HG02759 (cell line): ENCODE results near the gene ZNF274.
"Not testable (repeated sequence)": the region's sequence is repeated elsewhere in the genome, so short reads cannot be mapped to it uniquely, and the experiment has no call there.

Experiments
- ATAC-seq: cut with Tn5 transposase; IDR thresholded peaks from one replicate; pipeline ENCODE4 v1.9.1; 2021; ENCODE audit warnings: mild to moderate bottlenecking, moderate library complexity; ENCODE audit not compliant: unreplicated experiment

ZNF274 gene

DNA sequence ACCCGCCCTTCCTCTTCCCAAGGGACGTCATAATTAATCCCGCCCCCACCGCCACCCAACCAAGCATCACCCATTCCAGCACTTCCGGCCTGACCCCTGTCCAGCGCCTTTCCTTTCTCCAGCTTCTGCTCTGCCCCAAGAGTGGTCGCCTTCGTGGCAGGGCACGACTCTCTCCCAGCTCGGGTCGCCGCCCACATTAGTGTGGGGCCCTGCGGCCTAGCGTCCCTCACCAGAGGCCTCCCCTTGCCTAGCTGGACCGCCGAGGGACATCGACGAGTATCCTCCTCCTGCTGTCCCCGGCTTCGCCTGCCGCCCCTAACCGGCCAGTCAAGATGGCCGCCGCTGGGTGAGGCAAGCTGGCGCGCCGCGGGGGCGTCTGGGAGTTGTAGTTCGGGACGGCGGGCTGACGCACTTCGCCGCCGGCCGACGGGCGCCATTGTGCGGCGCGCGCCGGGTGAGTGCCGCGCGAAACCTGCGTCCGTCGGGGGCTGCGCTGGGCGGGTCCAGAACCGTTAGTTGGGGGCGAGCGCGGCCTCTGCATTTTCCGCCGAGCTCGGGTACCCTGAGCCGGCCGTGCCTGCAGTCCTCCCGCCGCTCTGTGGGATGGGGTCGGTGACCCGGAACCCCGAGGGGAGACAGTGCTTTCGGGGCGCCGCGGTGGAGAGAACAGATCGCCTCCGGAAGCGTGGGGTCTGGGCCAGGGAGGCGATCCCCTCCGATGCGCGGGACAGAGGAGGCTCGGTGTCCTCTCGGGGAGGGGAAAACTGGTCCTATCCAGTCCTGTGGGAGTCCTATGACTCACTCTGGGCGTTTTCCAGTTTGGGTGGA is at the start of gene ZNF274:
Gene ZNF274, plus strand, starts transcription at position 73 of the 828 bp plus-strand sequence. CDS start 905 bp downstream, outside the sequence.
- ATAC-seq: peak; percentile 94

DNA sequence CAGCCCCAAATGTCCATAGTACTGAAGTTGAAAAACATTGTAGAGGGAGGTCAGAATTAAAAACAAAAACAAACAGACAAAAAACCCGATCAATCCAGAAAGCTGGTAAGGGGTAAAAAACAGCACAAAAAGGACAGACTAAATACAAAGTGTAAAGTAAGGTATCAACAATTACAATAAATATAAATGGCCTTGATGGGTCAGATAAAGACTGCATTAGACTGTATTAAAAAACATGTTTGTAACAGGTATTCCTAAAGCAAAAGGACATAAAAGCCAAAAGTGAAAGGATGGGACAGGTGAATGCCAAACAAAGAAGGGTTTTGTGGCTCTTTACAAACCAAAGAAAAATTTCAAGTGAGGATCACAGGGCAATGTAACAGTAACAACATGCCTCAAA is 48.6 kb upstream of the ZNF274 start:
- ATAC-seq: no peak

DNA sequence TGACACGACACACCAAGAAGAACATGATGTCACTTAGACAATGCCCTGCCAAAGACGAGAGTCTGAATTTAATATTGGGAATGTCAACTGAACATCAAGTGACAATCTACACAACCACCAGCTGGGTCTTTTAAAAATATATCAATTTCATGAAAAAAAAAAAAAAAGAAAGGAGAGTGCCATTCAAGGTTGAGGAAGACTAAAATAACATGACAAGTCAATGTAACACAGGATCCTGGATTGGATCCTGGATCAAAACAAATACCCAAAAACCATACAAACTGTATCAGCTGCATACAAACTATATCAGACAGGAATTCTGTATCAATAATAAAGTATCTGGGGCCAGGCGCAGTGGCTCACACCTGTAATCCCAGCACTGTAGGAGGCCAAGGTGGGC is 37.0 kb upstream of the ZNF274 start:
- no peak for ATAC-seq

DNA sequence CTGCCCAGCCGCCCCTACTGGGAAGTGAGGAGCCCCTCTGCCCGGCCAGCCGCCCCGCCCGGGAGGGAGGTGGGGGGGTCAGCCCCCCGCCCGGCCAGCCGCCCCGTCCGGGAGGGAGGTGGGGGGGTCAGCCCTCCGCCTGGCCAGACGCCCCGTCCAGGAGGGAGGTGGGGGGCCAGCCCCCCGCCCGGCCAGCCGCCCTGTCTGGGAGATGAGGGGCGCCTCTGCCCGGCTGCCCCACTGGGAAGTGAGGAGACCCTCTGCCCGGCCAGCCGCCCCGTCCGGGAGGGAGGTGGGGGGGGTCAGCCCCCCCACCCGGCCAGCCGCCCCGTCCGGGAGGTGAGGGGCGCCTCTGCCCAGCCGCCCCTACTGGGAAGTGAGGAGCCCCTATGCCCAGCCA is 35.4 kb upstream of the ZNF274 start:
- not testable (repeated sequence) for ATAC-seq

DNA sequence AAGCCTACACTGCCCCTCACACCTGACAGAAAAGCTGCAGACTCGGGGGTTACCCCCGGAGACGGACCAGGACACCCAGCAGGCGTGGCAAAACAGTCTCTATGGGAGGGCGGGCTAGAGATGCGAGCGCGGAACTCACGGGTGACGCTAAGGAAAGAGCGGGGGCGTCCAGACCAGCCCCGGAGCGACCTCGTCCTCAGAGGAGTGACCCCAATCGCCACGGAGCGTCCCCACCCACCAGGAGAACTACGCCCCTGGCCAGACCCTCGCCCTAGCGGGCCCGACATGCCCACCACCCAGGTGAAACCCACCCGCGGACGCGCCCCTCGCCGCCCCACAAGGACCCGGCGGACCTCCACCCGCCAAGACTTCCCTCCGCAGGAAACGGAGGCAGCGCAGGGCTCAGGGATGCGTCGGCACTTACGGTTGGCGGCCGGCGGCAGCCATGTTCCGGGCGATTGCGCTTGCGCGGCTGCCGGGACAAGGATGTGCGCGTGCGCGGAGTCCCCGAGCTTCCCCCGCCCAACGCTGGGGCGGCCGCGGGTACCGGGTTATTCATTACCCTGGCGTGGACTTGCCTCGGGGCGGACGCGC is 32.4 kb upstream of the ZNF274 start, which contains the start of gene ZNF329:
Gene ZNF329, minus strand, starts transcription at position 462 of the 594 bp plus-strand sequence. CDS start 21,286 bp downstream, outside the sequence.
- ATAC-seq: peak; percentile 74

DNA sequence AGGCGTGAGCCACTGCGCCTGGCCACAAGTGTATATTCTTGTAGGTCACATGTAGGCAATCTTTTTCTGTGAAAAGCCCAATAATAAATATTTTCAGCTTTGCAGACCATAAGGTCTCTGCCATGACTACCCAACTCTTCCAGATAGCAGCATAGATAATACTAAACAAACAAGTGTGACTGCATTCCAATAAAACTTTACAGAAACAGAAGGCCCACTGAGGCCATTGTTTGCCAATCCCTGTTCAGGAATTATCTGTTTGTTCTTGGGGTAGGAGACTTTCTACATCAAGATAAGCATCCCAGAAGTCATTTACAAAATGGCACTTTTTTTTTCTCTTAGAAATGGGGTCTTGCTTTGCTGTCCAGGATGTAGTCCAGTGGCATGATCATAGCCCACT is 29.5 kb upstream of the ZNF274 start:
- ATAC-seq: no peak

DNA sequence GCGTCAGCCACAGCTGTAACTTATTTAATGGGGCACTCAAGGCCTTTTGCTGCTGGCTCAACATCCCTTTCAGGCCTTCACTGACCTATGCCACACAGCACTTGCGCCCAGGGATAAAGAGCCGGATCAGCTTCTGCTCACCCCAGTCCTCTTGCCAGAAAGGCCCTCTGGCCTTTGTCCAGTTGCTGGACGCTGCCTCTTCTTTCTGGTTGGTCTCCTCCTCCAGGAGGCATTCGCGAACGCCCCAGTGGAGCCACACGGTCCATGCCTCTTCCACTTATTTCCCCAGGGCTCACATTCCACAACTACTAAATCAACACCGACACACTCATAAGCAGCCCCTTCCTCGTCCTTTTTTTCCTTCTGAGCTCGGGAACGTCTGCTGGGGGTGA is 28.6 kb upstream of the ZNF274 start:
- no peak for ATAC-seq

DNA sequence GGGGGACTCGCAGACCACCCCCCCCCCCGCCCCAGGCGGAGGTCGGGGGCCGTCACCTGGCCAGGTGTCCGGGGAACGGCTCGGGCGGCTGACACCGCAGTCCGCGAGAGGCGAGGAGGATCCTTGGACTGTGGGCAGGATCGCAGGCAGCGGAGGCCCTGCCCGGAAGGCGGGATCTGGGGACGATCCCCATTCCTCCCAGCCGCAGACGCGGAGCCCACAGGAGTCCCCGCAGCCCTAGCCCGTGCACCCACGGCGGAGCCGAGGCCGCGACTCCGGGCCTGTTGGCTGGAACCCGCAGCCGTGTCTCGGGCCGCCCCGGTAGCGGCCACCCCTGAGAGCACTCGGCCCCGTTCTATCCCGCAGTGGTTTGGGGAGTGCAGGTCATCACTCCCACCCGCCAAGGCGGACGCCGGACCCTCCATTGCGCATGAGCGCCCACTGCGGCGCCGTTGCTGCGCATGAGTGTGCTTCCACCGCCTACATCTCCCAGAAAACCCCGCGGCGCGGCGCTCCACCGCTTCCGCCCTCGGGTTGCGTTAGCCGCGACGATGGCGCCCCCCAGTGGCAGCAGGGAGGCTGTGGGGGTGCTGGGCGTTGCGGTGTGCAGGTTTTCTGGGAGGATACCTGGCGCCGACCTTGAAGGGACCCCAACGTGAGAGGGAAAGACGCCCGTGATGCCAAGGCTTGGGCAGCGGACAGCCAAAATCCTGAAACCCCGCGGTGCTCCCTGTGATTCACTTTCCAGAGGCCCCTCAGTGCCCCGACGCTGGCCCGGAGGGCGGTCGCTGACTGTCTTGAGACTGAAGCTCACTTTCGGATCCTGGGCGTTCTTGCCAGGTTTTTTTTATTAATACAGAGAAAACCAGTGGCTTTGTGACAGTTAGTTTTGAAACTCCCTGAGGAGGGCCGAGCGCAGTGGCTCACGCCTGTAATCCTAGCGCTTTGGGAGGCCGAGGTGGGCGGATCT is 27.9 kb upstream of the ZNF274 start:
- ATAC-seq: peak; percentile 73

DNA sequence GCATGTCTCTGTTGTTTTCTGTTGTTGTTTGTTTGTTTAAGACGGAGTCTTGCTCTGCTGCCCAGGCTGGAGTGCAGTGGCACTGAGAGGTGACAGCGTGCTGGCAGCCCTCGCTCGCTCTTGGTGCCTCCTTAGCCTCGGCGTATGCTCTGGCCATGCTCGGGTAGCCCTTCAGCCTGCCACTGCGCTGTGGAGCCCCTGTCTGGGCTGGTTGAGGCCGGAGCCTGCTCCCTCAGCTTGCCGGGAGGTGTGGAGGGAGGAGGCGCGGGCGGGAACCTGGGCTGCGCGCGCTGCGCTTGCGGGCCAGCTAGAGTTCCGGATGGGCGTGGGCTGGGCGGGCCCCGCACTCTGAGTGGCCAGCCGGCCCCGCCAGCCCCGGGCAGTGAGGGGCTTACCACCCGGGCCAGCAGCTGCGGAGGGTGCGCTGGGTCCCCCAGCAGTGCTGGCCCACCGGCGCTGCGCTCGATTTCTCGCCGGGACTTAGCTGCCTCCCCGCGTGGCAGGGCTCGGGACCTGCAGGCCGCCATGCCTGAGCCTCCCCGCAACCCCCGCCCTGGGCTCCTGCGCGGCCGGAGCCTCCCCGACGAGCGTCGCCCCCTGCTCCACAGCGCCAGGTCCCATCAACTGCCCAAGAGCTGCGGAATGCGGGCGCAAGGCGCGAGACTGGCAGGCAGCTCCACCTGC is 25.7 kb upstream of the ZNF274 start:
- no peak for ATAC-seq

DNA sequence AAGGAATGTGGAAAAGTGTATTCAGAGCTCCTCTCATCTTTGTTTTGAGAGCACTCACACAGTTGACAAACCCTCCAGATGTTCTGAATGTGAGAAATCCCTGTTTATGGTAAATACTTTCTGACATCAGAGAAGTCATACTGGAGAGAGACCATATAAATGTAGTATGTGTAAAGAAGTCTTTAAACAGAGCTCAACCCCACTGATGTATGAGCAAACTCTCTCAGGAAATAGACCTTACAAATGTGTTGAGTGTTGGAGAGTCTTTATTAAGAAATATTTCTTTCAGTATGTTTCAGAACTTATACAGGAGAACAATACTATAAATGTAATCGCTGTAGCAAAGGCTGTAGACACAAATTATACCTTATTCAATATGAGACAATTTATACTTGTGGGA is 16.6 kb upstream of the ZNF274 start:
- ATAC-seq: no peak

DNA sequence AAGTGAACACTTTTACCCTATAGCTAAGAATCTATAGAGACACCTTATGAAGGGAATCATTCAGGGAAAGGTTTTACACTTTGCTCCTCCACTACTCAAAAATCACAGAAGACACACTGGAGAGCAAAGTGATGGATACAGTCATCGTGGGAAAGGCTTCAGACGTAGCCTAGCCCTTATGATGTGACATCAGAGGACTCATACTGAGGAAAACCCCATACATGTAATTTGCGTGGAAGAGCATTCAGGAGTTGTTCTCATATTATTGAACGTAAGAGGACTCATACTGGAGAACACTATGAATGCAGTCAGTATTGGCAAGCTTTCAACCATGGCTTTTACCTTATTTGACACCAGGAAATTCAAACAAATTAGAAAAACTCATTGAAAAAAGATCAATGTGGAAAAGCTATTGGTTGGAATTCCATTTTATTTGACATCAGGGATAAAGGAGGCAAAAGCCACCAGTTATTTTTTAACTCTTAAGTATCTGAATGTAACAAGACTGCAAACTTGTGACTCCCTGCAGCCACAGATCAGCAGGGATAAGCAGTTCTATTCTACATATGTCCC is 16.1 kb upstream of the ZNF274 start:
- no peak for ATAC-seq

DNA sequence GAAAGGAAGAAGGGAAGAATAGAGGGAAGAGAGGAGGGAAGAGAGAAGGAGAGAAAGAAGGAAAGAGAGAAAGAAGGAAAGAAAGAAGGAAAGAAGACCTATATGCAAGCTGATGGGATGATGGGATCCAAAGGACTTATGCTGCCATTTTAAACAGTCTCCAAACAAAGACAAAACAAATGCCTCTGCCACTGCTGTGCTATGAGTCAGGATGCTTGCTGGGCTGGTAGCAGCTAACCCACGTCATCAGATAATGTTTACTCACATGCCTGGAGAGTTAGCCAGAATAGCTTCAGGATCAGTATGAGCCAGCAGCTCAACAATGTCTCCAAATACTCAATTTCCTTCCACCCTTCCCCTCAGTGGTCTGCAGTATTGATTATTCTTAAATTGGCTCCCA is 12.0 kb upstream of the ZNF274 start:
- ATAC-seq: no peak

DNA sequence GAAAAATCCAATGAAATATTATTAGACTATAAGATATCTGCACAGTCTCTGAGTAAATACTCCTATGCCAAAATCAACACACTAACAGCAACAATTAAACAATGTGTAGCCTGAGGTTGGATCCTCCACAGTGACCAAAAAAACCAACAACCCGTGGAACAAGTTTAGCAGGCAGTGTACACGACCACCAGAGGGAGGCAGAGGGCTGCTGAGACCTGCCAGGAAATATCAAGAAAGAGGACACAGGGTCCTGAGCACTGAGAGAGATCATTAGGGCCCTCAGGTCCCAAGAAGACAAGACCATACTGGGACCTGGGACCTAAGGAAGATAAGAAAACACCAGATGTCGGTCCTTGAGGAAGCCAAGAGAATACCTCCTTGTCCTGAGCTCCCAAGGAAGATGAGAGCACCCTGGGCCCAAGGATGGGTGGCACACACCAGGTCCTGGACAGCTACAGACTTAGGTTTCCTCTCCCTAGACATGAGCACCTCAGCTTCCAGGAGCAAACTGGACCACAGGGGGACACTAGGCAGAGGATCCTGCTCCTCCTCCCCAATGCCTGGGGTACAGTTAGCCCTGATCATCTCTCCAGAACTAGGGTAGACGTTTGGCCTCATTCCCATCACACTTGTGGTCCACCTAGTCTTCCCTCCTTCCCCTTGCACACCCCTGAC is 822 bp upstream of the ZNF274 start:
- no peak for ATAC-seq

DNA sequence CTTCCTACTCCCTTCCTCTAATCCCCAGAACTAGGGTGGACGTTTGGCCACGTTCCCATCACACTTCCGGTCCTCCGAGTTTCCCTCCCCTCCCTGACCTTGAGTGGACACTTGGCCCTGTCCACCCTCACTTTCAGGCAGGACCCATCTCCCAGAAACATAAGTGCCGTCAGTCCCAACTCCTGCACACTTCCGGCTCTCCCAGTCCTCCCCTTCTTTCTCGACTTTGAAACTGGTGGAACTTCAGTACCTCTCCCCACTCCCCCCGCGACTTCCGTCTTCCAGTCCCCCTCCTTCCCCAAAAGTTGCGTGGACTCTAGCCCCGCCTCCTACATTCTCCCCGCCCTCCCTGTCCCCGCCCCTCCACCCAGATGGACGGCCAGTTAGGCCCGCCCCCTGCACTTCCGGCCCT is 278 bp upstream of the ZNF274 start:
- no peak for ATAC-seq

DNA sequence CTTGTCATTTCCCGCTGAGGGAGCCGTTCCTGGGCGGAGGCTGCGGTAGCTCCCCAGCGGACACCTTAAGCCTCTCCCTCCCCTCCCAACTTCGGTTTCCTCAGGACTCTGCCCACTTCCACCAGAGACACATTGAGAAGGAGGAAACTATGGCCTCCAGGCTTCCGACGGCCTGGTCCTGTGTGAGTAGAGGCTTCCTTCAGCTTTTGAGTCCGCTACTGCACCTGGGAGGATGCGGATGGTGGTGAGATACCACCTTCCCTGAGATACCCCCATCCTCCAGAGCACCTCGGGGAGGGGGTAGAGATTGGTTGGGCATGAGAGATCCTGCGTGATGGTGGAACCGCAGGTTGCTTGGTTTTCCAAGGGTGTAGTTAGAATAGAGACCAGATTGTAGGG is 955 bp downstream of the ZNF274 start:
- ATAC-seq: no peak

DNA sequence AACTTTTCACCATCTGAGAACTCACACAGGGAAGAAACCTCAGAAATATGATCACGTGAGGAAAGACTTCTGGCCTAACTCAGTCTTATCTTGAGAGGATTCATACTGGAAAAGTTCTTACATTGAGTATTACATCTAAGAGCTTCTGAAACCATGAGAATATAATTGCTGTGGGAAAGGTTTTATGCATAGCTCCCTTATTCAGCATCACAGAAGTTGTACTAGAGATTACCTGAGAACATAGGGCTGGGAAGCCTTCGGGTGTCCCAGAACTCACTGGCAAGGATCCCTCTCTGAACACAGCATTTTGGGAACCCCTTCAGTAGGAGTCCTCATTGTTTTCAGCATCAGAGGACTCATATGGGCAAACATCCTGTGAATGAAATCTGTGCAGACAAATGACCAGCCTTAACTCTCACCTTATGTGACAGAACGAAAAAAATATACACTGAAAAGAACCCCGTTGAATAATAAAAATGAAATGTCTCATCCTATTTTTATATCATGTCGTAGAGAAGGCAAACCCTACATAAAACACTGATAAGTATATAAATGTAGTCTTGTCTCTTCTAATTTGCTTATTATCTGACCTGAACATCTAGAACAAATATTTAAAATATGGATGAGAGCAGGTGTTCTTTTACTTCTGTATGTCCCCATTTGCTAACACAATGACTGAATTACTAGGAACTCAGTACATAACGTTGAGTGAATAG is 14.2 kb downstream of the ZNF274 start:
- ATAC-seq: no peak

DNA sequence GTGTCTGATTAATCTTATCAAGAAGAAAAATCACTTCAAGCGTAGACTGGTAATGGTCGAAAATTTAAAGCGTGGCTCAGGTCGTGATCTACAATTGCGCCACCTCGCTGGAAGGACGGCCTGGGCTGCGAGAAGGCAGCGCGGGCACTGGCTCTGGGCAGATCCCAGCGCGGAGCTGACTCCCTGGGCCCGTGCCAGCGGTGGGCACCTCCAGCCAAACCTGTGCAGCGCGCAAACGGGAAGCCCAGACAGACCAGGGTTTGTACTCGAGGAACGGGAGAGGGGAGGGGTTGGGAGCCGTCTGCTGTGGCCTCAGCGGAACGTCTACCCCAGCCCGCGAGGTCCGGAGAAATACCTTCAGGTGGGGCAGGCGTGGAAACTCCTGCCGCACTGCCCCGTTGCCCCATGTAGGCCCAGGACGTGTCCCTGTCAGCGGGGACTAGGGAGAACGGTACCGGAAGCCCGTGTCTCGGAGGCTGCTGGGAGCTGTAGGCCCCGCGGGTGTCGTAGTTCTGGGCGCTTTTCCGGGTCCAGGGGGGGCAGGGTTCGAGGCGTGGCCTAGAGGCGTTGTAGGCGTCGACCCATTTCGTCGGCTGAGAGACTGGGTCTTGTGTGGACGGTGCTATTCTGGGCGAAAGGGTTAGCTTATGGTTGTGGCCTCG is 21.1 kb downstream of the ZNF274 start:
- ATAC-seq: no peak

DNA sequence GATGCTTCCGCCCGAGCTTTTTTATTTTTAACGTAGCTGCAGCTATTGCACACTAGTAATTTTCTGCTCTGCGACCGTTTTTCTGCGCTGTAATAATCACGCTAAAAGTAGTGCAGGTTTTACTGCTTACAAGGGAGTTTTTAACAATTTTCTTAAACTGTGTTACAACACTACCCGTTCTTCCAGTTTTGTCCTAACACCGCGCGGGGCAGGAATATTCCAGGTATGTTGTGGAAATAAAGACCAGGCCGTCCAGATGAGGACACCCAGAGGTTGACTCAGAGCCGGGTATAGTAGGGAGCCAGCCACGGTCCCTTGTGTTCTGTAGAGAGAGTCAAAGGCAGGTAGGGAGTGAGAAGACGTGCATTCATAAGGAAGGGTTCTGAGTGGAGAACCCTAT is 21.7 kb downstream of the ZNF274 start:
- no peak for ATAC-seq

DNA sequence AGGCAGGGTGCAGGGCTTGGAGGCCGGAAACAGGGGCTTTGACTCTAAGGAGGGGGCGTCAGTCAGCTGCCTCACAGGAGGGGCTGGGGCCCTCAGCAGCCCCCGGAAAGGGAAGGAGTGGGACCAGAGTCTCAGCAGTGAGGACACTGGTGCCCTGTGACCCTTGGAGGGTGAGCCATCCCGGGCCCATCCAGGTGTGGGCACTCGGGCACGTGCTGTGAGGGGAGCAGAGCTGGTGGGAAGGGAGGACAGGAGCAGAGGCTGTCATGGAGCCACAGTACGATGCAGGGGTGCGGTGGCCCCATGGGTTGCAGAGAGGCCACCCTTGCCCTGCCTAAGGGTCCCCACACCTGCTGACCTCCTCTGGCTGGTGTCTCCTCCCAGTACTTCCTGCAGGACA is 26.7 kb downstream of the ZNF274 start:
- ATAC-seq: no peak
